WTC11 (cell line): ENCODE results near the gene WNT5A. TPM values are rescaled to one million over a fixed set of nuclear protein-coding genes. Genes with fewer than 3 reads are reported as not detected.

Experiments used
- ATAC-seq: fragments of 200-7000 bp; cut with Tn5 transposase; 2 replicates; pipeline ENCODE4 v1.10.0; 2021; ENCODE audit warnings: mild to moderate bottlenecking, moderate library complexity
- CTCF ChIA-PET: fragments of 300-600 bp; sonication (Branson Sonifier 250); formaldehyde crosslinking; loops from one replicate; lab custom pipeline; 2021; ENCODE audit warnings: antibody characterized with exemption; lab: Charles Lee
- POLR2A ChIA-PET: fragments of 350-600 bp; sonication (Branson Sonifier 250); formaldehyde crosslinking; loops from one replicate; lab custom pipeline; 2021; ENCODE audit warnings: antibody characterized with exemption; lab: Charles Lee
- DNase-seq: peaks from one replicate; pipeline ENCODE4 v3.0.0; 2021; ENCODE audit warnings: low spot score
- H3K27ac Mint-ChIP-seq: 2 replicates; pipeline ENCODE4 v1.8.0; 2021; ENCODE audit warnings: mixed read lengths
- H3K27me3 Mint-ChIP-seq: 2 replicates; pipeline ENCODE4 v1.8.0; 2021; ENCODE audit warnings: low read depth, mild to moderate bottlenecking, moderate library complexity, mixed read lengths
- H3K36me3 Mint-ChIP-seq: 2 replicates; pipeline ENCODE4 v1.8.0; 2021; ENCODE audit warnings: mixed read lengths
- H3K4me1 Mint-ChIP-seq: 2 replicates; pipeline ENCODE4 v1.8.0; 2022; ENCODE audit warnings: mixed read lengths
- H3K4me3 Mint-ChIP-seq: 2 replicates; pipeline ENCODE4 v1.8.0; 2021; ENCODE audit warnings: mild to moderate bottlenecking, moderate library complexity, mixed read lengths
- H3K9me3 Mint-ChIP-seq: 2 replicates; pipeline ENCODE4 v1.8.0; 2021; ENCODE audit warnings: mixed read lengths
- ATF6 ChIP-seq: sonication (generic); formaldehyde crosslinking; IDR thresholded peaks from 2 replicates; pipeline ENCODE4 v1.8.1; 2023; ENCODE audit warnings: mild to moderate bottlenecking, missing genetic modification reagents
- CREM ChIP-seq: sonication (generic); formaldehyde crosslinking; IDR thresholded peaks from 2 replicates; pipeline ENCODE4 v1.8.1; 2022; ENCODE audit warnings: mild to moderate bottlenecking, missing genetic modification reagents, moderate library complexity
- ELF4 ChIP-seq: sonication (generic); formaldehyde crosslinking; IDR thresholded peaks from 2 replicates; pipeline ENCODE4 v1.8.1; 2022; ENCODE audit warnings: low read depth, mild to moderate bottlenecking, moderate library complexity, missing genetic modification reagents
- ERG ChIP-seq: fragments of 250-450 bp; sonication (Bioruptor Pico); IDR thresholded peaks from 2 replicates; pipeline ENCODE4 v1.8.0; 2021; ENCODE audit warnings: mild to moderate bottlenecking
- ETV6 ChIP-seq: sonication (generic); formaldehyde crosslinking; IDR thresholded peaks from 2 replicates; pipeline ENCODE4 v1.8.1; 2022; ENCODE audit warnings: mild to moderate bottlenecking, missing genetic modification reagents
- FOXJ3 ChIP-seq: sonication (generic); formaldehyde crosslinking; IDR thresholded peaks from 2 replicates; pipeline ENCODE4 v1.9.0; 2021; ENCODE audit warnings: missing genetic modification reagents, mild to moderate bottlenecking, borderline replicate concordance
- JAZF1 ChIP-seq: fragments of 250-450 bp; sonication (Bioruptor Pico); IDR thresholded peaks from 2 replicates; pipeline ENCODE4 v1.9.0; 2021; ENCODE audit warnings: moderate library complexity, mild to moderate bottlenecking, inconsistent platforms
- MXD4 ChIP-seq: fragments of 250-450 bp; sonication (Bioruptor Pico); IDR thresholded peaks from 2 replicates; pipeline ENCODE4 v1.8.0; 2021; ENCODE audit warnings: mild to moderate bottlenecking, moderate library complexity, borderline replicate concordance
- NFE2L1 ChIP-seq: sonication (generic); formaldehyde crosslinking; IDR thresholded peaks from 2 replicates; pipeline ENCODE4 v1.8.1; 2023; ENCODE audit warnings: missing genetic modification reagents
- NR1H2 ChIP-seq: sonication (generic); formaldehyde crosslinking; IDR thresholded peaks from 2 replicates; pipeline ENCODE4 v1.9.0; 2021; ENCODE audit warnings: mild to moderate bottlenecking, moderate library complexity, missing genetic modification reagents
- RELA ChIP-seq: sonication (generic); formaldehyde crosslinking; IDR thresholded peaks from 2 replicates; pipeline ENCODE4 v1.8.1; 2022; ENCODE audit warnings: missing genetic modification reagents, mild to moderate bottlenecking, borderline replicate concordance
- STAT6 ChIP-seq: sonication (generic); formaldehyde crosslinking; conservative IDR thresholded peaks from 2 replicates; pipeline ENCODE4 v1.8.1; 2023; ENCODE audit warnings: mild to moderate bottlenecking, low read depth, missing genetic modification reagents, moderate library complexity
- TEAD1 ChIP-seq: sonication (generic); formaldehyde crosslinking; IDR thresholded peaks from 2 replicates; pipeline ENCODE4 v1.8.0; 2022; ENCODE audit warnings: mild to moderate bottlenecking, missing genetic modification reagents
- TP53 ChIP-seq: sonication (generic); formaldehyde crosslinking; IDR thresholded peaks from 2 replicates; pipeline ENCODE4 v1.8.1; 2023; ENCODE audit warnings: mild to moderate bottlenecking, missing genetic modification reagents
- ZNF121 ChIP-seq: sonication (generic); formaldehyde crosslinking; IDR thresholded peaks from 2 replicates; pipeline ENCODE4 v1.8.0; 2023; ENCODE audit warnings: missing genetic modification reagents
- ZNF532 ChIP-seq: fragments of 250-450 bp; sonication (Bioruptor Pico); IDR thresholded peaks from 2 replicates; pipeline ENCODE4 v1.9.0; 2021; ENCODE audit warnings: mild to moderate bottlenecking, borderline replicate concordance
- total RNA-seq: library from RNA; stranded (reverse); gene quantifications from 3 replicates; pipeline ENCODE4 v1.2.3, GENCODE V29; 2021
- TF ChIP-seq, protein P1 (sequence below): sonication (generic); formaldehyde crosslinking; IDR thresholded peaks from 2 replicates; pipeline ENCODE4 v1.8.0; 2022; ENCODE audit warnings: mild to moderate bottlenecking, missing genetic modification reagents
- TF ChIP-seq, protein P2 (sequence below): fragments of 250-450 bp; sonication (Bioruptor Pico); IDR thresholded peaks from 2 replicates; pipeline ENCODE4 v1.9.0; 2021; ENCODE audit warnings: mild to moderate bottlenecking
- TF ChIP-seq, protein P3 (sequence below): sonication (generic); formaldehyde crosslinking; IDR thresholded peaks from 2 replicates; pipeline ENCODE4 v1.8.1; 2023; ENCODE audit warnings: mild to moderate bottlenecking, moderate library complexity, missing genetic modification reagents

The WNT5A gene
- total RNA-seq, 1 experiment from 2014 or later = 10.6 TPM

DNA sequence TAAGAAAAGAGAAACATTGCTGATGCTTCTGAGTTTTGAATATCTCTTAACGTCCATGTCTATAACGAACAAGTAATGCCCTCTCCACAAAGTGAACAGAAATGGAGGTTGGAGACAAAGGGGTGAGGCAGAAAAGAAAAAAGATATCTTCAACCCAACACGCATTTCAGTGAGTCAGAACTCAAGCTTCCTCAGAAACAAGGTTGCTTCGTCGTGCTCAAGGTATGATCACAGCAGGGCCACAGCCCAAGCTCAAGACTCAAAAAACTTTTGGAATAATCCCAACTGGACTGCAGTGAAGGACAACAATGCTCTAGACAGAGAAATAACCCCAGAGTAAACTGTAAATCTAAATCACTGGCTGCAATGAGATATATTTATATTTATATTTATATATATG, 18.9 kb downstream of the WNT5A start (continued):
- TF ChIP-seq ATF6 (no peak), ZNF121 (CRISPR knock-in tag) (no peak), ERG (CRISPR knock-in tag) (no peak), TP53 (CRISPR knock-in tag) (no peak), ETV6 (CRISPR knock-in tag) (no peak), CREM (CRISPR knock-in tag) (no peak), FOXJ3 (no peak)
- TF ChIP-seq, protein P1, sequence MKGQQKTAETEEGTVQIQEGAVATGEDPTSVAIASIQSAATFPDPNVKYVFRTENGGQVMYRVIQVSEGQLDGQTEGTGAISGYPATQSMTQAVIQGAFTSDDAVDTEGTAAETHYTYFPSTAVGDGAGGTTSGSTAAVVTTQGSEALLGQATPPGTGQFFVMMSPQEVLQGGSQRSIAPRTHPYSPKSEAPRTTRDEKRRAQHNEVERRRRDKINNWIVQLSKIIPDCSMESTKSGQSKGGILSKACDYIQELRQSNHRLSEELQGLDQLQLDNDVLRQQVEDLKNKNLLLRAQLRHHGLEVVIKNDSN (CRISPR knock-in tag) = no peak
- TF ChIP-seq, protein P2, sequence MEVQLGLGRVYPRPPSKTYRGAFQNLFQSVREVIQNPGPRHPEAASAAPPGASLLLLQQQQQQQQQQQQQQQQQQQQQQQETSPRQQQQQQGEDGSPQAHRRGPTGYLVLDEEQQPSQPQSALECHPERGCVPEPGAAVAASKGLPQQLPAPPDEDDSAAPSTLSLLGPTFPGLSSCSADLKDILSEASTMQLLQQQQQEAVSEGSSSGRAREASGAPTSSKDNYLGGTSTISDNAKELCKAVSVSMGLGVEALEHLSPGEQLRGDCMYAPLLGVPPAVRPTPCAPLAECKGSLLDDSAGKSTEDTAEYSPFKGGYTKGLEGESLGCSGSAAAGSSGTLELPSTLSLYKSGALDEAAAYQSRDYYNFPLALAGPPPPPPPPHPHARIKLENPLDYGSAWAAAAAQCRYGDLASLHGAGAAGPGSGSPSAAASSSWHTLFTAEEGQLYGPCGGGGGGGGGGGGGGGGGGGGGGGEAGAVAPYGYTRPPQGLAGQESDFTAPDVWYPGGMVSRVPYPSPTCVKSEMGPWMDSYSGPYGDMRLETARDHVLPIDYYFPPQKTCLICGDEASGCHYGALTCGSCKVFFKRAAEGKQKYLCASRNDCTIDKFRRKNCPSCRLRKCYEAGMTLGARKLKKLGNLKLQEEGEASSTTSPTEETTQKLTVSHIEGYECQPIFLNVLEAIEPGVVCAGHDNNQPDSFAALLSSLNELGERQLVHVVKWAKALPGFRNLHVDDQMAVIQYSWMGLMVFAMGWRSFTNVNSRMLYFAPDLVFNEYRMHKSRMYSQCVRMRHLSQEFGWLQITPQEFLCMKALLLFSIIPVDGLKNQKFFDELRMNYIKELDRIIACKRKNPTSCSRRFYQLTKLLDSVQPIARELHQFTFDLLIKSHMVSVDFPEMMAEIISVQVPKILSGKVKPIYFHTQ (CRISPR knock-in tag) = no peak
- TF ChIP-seq, all 79 proteins: peak for 0

GRCh38 chr3:55467099-55467498, 20.0 kb downstream of the WNT5A start:
- peaks cover 19% of the 10 kb centered on the region for H3K4me1 Mint-ChIP-seq
- ChIA-PET POLR2A (no interaction called here), CTCF (no interaction called here)
- no peak overlapping the region for H3K4me3 Mint-ChIP-seq
- no peaks in the 10 kb centered on the region for H3K9me3 Mint-ChIP-seq
- H3K27me3 Mint-ChIP-seq = peaks cover 4% of the 10 kb centered on the region
- no peak for TF ChIP-seq RELA (CRISPR knock-in tag)
- TF ChIP-seq, protein P3, sequence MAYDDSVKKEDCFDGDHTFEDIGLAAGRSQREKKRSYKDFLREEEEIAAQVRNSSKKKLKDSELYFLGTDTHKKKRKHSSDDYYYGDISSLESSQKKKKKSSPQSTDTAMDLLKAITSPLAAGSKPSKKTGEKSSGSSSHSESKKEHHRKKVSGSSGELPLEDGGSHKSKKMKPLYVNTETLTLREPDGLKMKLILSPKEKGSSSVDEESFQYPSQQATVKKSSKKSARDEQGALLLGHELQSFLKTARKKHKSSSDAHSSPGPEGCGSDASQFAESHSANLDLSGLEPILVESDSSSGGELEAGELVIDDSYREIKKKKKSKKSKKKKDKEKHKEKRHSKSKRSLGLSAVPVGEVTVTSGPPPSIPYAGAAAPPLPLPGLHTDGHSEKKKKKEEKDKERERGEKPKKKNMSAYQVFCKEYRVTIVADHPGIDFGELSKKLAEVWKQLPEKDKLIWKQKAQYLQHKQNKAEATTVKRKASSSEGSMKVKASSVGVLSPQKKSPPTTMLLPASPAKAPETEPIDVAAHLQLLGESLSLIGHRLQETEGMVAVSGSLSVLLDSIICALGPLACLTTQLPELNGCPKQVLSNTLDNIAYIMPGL (CRISPR knock-in tag) = no peak
- TF ChIP-seq TEAD1 (CRISPR knock-in tag) = no peak
- TF ChIP-seq NR1H2 = no peak
- no peak for TF ChIP-seq JAZF1 (CRISPR knock-in tag)
- TF ChIP-seq STAT6 (CRISPR knock-in tag) = no peak
- no peak for TF ChIP-seq MXD4
- TF ChIP-seq ZNF532 (CRISPR knock-in tag) = no peak
- TF ChIP-seq ELF4 (CRISPR knock-in tag) = no peak
- no peak for TF ChIP-seq NFE2L1 (CRISPR knock-in tag)
- H3K36me3 Mint-ChIP-seq = no peaks in the 10 kb centered on the region
- DNase-seq (no peak), ATAC-seq (no peak)
- H3K27ac Mint-ChIP-seq = no peak overlapping the region
